Stimulated activated CD4-positive, alpha-beta T cell treated with anti-CD3 and anti-CD28 coated beads, Interleukin-2, amount 100 ng/mL, for 4 hours (primary cell): Measurements from ENCODE around the gene IFIT1.
"Not testable (repeated sequence)": the region's sequence is repeated elsewhere in the genome, so short reads cannot be mapped to it uniquely, and the experiment has no call there.

Experiments
- DNase-seq: peaks from one replicate; pipeline ENCODE4 v3.0.0-alpha.2; 2020; ENCODE audit warnings: low read depth

The IFIT1 gene

GRCh38 chr10:89367529-89367928 lies 24.9 kb upstream of the IFIT1 start:
- DNase-seq, result no peak

- DNase-seq, result no peak
Measured at GRCh38 chr10:89368129-89368528, 24.3 kb upstream of the IFIT1 start.

GRCh38 chr10:89369156-89370105 lies 23.0 kb upstream of the IFIT1 start:
- DNase-seq, result no peak

GRCh38 chr10:89371079-89371478 lies 21.3 kb upstream of the IFIT1 start:
- DNase-seq, result no peak

- DNase-seq, result no peak
Measured at GRCh38 chr10:89371987-89372386, 20.4 kb upstream of the IFIT1 start.

- no peak for DNase-seq
Measured at GRCh38 chr10:89373916-89374711, 18.3 kb upstream of the IFIT1 start.

GRCh38 chr10:89374713-89375141 lies 17.7 kb upstream of the IFIT1 start:
- no peak for DNase-seq

GRCh38 chr10:89377705-89378637 lies 14.5 kb upstream of the IFIT1 start, which contains the start of gene IFIT1B:
IFIT1B (plus strand) TSS chr10:89378056; CDS start chr10:89378136, 80 bp downstream.
- no peak for DNase-seq

GRCh38 chr10:89379103-89379502 lies 13.3 kb upstream of the IFIT1 start:
- DNase-seq, result no peak

- DNase-seq, result no peak
Measured at GRCh38 chr10:89382757-89383156, 9.7 kb upstream of the IFIT1 start.

- DNase-seq, result no peak
Measured at GRCh38 chr10:89384474-89385340, 7.7 kb upstream of the IFIT1 start.

- no peak for DNase-seq
Measured at GRCh38 chr10:89388806-89389205, 3.6 kb upstream of the IFIT1 start.

- no peak for DNase-seq
Measured at GRCh38 chr10:89389254-89389653, 3.2 kb upstream of the IFIT1 start.

- no peak for DNase-seq
Measured at GRCh38 chr10:89390476-89391225, 1.8 kb upstream of the IFIT1 start.

GRCh38 chr10:89391226-89391576 lies 1.2 kb upstream of the IFIT1 start:
- DNase-seq, result not testable (repeated sequence)

- no peak for DNase-seq
Measured at GRCh38 chr10:89392974-89393373, 551 bp downstream of the IFIT1 start.

GRCh38 chr10:89393898-89394297 lies 1.5 kb downstream of the IFIT1 start:
- no peak for DNase-seq

- DNase-seq, result no peak
Measured at GRCh38 chr10:89395141-89395540, 2.7 kb downstream of the IFIT1 start.

- DNase-seq, result no peak
Measured at GRCh38 chr10:89398003-89398749, 5.8 kb downstream of the IFIT1 start.
